Glutamatergic neuron (in vitro differentiated cells): ENCODE results near the gene GSK3A. TPM values are rescaled to one million over a fixed set of nuclear protein-coding genes. Genes with fewer than 3 reads are reported as not detected.

Experiments
- DNase-seq: peaks from one replicate; pipeline ENCODE4 v3.0.0; 2022
- H3K27ac Mint-ChIP-seq: one replicate; pipeline ENCODE4 v1.8.0; 2020; ENCODE audit warnings: mild to moderate bottlenecking, mixed read lengths, inconsistent platforms; ENCODE audit not compliant: unreplicated experiment
- H3K27me3 Mint-ChIP-seq: one replicate; pipeline ENCODE4 v1.8.0; 2020; ENCODE audit warnings: mild to moderate bottlenecking, moderate library complexity, mixed read lengths, inconsistent platforms; ENCODE audit not compliant: unreplicated experiment
- H3K36me3 Mint-ChIP-seq: one replicate; pipeline ENCODE4 v1.8.0; 2020; ENCODE audit warnings: mild to moderate bottlenecking, mixed read lengths, inconsistent platforms; ENCODE audit not compliant: unreplicated experiment
- H3K4me1 Mint-ChIP-seq: one replicate; pipeline ENCODE4 v1.8.0; 2020; ENCODE audit warnings: mild to moderate bottlenecking, low read depth, mixed read lengths, inconsistent platforms; ENCODE audit not compliant: unreplicated experiment
- H3K4me3 Mint-ChIP-seq: one replicate; pipeline ENCODE4 v1.8.0; 2020; ENCODE audit warnings: mild to moderate bottlenecking, mixed read lengths, inconsistent platforms; ENCODE audit not compliant: unreplicated experiment
- H3K9me3 Mint-ChIP-seq: one replicate; pipeline ENCODE4 v1.8.0; 2020; ENCODE audit warnings: mild to moderate bottlenecking, moderate library complexity, mixed read lengths, inconsistent platforms; ENCODE audit not compliant: unreplicated experiment
- total RNA-seq: library from RNA; stranded (reverse); fragmentation: NEBNext Ultra II Directional; extraction: Animal tissue kit (Norgen Biotek cat#: 25700); gene quantifications from one replicate; pipeline ENCODE4 v1.2.1, GENCODE V29; 2021; ENCODE audit not compliant: unreplicated experiment
- TF ChIP-seq, protein P1 (sequence below): fragments of 200-600 bp; sonication (generic); IDR thresholded peaks from one replicate; pipeline ENCODE4 v1.5.0; 2021; ENCODE audit not compliant: partially characterized antibody, unreplicated experiment

Gene GSK3A
- total RNA-seq, 1 donor from 2014 or later, result 83.2 TPM

DNA sequence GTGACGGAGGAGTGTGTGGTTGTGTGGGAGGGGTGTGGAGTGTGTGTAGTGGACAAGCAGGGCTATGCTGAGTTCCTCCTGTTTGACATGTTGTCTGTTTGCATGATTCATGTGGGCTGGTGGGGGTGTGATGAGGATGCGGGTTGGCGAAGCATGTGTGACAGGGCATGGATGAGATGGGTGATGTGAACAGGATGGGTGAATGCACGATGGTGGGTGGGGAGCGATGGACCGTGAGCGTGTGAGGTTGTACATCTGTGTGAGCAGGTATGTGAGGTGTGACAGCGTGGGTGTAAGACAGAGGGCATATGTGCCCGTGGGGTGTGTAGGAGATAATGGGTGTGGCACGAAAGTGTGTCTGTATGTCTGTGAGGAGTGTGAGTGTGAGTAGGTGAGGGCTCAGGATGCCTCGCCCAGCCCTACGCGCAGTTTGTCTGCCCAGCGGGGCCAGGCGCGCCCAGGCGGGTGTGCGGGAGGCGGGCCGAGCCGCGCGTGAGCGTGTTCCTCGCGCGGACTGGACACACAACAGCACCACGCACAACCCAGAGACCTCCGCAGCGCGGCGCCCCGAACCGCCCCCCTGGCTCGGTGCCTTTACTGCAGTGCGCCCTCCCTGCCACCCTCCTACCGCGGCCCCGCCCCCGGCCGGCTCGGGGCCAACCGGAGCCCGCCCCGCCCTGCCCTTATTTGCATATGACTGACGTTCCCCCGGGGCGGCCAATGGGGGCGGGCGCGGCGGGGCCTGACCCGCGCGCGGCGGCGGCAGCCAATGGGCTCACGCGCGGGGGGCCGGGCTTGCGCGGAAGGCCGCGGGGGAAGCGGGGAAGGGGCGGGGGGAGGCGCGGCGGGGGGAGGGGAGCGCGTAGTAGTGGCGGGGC lies 41.0 kb upstream of the GSK3A start:
- no peak overlapping the region for H3K4me3 Mint-ChIP-seq
- TF ChIP-seq, protein P1, sequence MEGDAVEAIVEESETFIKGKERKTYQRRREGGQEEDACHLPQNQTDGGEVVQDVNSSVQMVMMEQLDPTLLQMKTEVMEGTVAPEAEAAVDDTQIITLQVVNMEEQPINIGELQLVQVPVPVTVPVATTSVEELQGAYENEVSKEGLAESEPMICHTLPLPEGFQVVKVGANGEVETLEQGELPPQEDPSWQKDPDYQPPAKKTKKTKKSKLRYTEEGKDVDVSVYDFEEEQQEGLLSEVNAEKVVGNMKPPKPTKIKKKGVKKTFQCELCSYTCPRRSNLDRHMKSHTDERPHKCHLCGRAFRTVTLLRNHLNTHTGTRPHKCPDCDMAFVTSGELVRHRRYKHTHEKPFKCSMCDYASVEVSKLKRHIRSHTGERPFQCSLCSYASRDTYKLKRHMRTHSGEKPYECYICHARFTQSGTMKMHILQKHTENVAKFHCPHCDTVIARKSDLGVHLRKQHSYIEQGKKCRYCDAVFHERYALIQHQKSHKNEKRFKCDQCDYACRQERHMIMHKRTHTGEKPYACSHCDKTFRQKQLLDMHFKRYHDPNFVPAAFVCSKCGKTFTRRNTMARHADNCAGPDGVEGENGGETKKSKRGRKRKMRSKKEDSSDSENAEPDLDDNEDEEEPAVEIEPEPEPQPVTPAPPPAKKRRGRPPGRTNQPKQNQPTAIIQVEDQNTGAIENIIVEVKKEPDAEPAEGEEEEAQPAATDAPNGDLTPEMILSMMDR, result no peak
- peaks cover 22% of the 10 kb centered on the region for H3K4me1 Mint-ChIP-seq
- peaks cover 19% of the 10 kb centered on the region for H3K9me3 Mint-ChIP-seq
- no peaks in the 10 kb centered on the region for H3K36me3 Mint-ChIP-seq
- peak; percentile 98 for DNase-seq
- peaks cover 22% of the 10 kb centered on the region for H3K27me3 Mint-ChIP-seq
- H3K27ac Mint-ChIP-seq, result no peak overlapping the region

GRCh38 chr19:42282819-42283187 lies 40.4 kb upstream of the GSK3A start:
- Mint-ChIP-seq H3K9me3 (peaks cover 19% of the 10 kb centered on the region), H3K27me3 (peaks cover 22% of the 10 kb centered on the region), H3K4me1 (peaks cover 25% of the 10 kb centered on the region), H3K27ac (peak overlapping the region; percentile 93), H3K4me3 (peak overlapping the region; percentile 91), H3K36me3 (no peaks in the 10 kb centered on the region)
- no peak for DNase-seq
- TF ChIP-seq, protein P1, result no peak

DNA sequence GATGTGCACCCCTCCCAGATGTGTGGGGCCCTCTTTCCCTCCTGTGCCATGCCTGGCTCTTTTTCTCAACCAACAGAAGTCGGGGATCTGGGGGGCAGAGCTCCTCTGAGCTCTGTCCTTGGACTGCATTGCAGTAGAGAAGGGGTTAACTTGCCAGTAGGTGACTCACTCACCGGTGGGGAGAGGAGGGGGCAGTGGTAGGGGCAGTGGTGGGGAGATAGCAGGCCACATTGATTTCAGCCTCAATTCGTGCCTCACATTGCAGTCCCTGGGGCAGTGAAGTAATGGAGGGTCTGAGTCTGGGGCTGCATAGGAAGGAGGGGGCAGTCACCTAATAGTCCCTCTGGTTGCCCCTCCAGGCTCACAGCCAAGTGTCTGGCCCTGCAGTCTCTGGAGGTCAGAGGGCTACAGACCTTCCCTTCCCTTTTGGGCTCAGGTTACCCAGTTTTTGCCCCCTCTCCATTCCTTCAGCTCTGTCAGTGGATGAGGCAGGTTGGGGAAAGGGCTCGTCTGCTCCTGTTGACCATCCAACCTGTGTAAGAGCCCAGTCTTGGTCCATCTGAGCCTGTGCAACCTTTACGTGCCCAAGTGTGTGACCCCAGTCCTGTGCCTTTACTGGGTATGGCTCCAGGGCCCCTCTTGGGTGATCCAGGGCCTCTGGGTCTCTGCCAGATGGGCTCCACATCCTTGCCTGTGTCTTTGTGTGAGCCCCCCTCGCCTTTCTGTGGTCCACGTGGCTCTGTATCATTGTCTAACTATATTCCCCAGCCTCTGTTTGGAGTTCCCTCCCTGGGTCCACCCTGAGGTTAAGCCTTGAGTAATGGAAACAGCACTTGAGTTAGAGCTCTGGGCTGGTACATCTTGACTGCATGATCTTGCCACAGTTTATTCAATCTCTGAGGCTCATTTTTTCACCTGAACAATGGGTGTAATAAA lies 39.7 kb upstream of the GSK3A start:
- peak overlapping the region; percentile 91 for H3K4me3 Mint-ChIP-seq
- no peaks in the 10 kb centered on the region for H3K36me3 Mint-ChIP-seq
- H3K9me3 Mint-ChIP-seq, result peaks cover 19% of the 10 kb centered on the region
- peaks cover 25% of the 10 kb centered on the region for H3K4me1 Mint-ChIP-seq
- TF ChIP-seq, protein P1, result no peak
- no peak for DNase-seq
- peaks cover 23% of the 10 kb centered on the region for H3K27me3 Mint-ChIP-seq
- H3K27ac Mint-ChIP-seq, result peak overlapping the region; percentile 93

DNA sequence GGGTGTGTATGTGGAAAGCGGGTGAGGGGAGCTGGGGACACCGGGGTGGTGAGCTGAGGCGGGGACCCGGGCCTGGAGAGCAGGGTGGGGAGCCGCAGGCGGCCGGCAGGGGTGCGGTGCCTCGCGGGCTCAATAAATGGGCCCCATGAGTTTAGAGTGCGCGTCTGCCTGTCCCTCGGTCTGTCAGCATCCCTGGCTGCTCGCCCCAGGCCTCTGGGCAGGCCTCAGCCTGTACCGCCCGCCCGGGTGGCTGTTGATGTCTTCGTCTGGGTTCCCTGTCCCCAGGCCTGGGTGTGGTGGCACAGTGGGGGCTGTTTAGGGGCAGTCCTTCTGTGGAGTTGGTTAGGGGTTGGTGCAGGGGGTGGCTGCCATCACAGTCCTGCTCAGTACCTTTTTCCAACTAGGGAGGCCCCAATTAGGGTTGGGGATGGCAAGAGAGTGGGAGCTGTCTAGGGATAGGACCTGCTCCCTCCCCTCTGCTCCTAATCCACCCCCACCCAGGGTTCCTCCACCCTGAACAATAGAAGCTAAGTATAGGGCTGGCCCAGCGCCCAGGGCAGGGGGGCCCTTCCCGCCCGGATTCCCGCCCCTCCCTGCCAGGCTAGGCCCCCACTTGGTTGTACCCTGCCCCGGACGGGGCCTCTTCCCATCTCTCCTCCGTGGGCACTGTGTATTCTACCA lies 38.9 kb upstream of the GSK3A start:
- no peaks in the 10 kb centered on the region for H3K36me3 Mint-ChIP-seq
- H3K9me3 Mint-ChIP-seq, result peaks cover 18% of the 10 kb centered on the region
- H3K27ac Mint-ChIP-seq, result peak overlapping the region; percentile 93
- DNase-seq, result peak; percentile 66
- H3K27me3 Mint-ChIP-seq, result peaks cover 22% of the 10 kb centered on the region
- H3K4me1 Mint-ChIP-seq, result peaks cover 24% of the 10 kb centered on the region
- H3K4me3 Mint-ChIP-seq, result peak overlapping the region; percentile 91
- TF ChIP-seq, protein P1, result no peak
